HL-60 (cell line): ENCODE results near the gene PAPPA2.

Experiments used
- POLR2AphosphoS5 ChIP-seq: IDR thresholded peaks from 2 replicates; pipeline ENCODE4 v1.6.1; 2012; ENCODE audit warnings: low read depth
- SPI1 ChIP-seq: IDR thresholded peaks from 2 replicates; pipeline ENCODE4 v1.6.1; 2012; ENCODE audit warnings: low read depth, mild to moderate bottlenecking, borderline replicate concordance
- TF ChIP-seq, protein P1 (sequence below): IDR thresholded peaks from one replicate; pipeline ENCODE4 v1.5.1; 2011; ENCODE audit warnings: low read length, control low read depth, inconsistent platforms; ENCODE audit not compliant: insufficient read depth
- TF ChIP-seq, protein P2 (sequence below): IDR thresholded peaks from 2 replicates; pipeline ENCODE4 v1.6.1; 2012; ENCODE audit warnings: low read depth; ENCODE audit not compliant: insufficient replicate concordance

DNA sequence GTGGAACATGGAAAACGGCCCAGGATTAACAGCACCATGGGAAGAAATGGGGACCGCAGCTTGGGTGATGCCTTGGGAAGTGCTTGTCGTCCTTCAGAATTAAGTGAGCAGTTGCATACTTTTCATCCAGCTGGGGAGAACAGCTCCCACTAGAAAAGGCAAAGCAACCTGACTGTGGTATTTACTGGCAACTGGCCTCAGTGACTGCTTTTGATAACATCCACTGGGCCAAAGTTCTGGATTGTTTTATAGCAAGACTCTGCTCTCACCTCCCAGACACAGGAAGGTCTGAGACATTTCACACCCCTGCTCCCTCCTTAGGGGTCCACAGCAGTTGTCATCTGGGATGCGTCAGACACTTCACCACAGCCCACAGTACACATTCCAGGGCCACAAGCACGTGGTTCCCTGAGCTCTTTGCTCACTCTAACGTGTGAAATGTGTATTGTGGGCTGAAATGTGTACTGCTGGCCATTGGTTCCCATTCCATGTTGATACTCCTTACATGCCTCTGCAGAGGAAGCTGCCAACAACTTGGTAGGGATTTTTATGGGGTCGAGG is 6.6 kb downstream of the PAPPA2 start:
- TF ChIP-seq, protein P1, sequence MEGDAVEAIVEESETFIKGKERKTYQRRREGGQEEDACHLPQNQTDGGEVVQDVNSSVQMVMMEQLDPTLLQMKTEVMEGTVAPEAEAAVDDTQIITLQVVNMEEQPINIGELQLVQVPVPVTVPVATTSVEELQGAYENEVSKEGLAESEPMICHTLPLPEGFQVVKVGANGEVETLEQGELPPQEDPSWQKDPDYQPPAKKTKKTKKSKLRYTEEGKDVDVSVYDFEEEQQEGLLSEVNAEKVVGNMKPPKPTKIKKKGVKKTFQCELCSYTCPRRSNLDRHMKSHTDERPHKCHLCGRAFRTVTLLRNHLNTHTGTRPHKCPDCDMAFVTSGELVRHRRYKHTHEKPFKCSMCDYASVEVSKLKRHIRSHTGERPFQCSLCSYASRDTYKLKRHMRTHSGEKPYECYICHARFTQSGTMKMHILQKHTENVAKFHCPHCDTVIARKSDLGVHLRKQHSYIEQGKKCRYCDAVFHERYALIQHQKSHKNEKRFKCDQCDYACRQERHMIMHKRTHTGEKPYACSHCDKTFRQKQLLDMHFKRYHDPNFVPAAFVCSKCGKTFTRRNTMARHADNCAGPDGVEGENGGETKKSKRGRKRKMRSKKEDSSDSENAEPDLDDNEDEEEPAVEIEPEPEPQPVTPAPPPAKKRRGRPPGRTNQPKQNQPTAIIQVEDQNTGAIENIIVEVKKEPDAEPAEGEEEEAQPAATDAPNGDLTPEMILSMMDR: no peak
- TF ChIP-seq, protein P2, sequence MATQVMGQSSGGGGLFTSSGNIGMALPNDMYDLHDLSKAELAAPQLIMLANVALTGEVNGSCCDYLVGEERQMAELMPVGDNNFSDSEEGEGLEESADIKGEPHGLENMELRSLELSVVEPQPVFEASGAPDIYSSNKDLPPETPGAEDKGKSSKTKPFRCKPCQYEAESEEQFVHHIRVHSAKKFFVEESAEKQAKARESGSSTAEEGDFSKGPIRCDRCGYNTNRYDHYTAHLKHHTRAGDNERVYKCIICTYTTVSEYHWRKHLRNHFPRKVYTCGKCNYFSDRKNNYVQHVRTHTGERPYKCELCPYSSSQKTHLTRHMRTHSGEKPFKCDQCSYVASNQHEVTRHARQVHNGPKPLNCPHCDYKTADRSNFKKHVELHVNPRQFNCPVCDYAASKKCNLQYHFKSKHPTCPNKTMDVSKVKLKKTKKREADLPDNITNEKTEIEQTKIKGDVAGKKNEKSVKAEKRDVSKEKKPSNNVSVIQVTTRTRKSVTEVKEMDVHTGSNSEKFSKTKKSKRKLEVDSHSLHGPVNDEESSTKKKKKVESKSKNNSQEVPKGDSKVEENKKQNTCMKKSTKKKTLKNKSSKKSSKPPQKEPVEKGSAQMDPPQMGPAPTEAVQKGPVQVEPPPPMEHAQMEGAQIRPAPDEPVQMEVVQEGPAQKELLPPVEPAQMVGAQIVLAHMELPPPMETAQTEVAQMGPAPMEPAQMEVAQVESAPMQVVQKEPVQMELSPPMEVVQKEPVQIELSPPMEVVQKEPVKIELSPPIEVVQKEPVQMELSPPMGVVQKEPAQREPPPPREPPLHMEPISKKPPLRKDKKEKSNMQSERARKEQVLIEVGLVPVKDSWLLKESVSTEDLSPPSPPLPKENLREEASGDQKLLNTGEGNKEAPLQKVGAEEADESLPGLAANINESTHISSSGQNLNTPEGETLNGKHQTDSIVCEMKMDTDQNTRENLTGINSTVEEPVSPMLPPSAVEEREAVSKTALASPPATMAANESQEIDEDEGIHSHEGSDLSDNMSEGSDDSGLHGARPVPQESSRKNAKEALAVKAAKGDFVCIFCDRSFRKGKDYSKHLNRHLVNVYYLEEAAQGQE: no peak
- TF ChIP-seq SPI1 (no peak), POLR2AphosphoS5 (no peak)
